Measurements from ENCODE around the gene CDSN.

GRCh38 chr6:31152781-31153180, 32.5 kb upstream of the CDSN start:
- TF ChIP-seq CTCF (IDR thresholded peaks at IDR 0.05), result no peak
- no peak for TF ChIP-seq POLR2A (IDR thresholded peaks at IDR 0.05)
- no peak for TF ChIP-seq POLR2AphosphoS5 (IDR thresholded peaks at IDR 0.05)

All from gastroesophageal sphincter (tissue), 3 donors.